Measurements from ENCODE around the gene SERPINB5. TPM values are rescaled to one million over a fixed set of nuclear protein-coding genes. Genes with fewer than 3 reads are reported as not detected.
A peak's percentile ranks its signal among the peaks of the same experiment; 100 is the strongest.

The SERPINB5 gene
- total RNA-seq (1 to 10 TPM; 1.7 to 8.1 TPM), polyA plus RNA-seq (ENCODE audit: insufficient read depth, low read depth, low replicate concordance) (15.6 TPM)
- long read RNA-seq, donor 1: 0 reads
- long read RNA-seq, donor 2: 0 reads

- H3K27ac ChIP-seq: no peak within 1 kb of the TSS
- no peaks in the 10 kb centered on the region for H3K4me1 ChIP-seq
- DNase-seq: no peak
- 56 to 89% methylated on average over 21 of the region's 21 CpGs for WGBS, 2 donors
- H3K36me3 ChIP-seq (ENCODE audit: low read depth, missing control alignments): no peaks in the 10 kb centered on the region
- TF ChIP-seq CTCF (IDR thresholded peaks at IDR 0.05) (no peak), POLR2A (IDR thresholded peaks at IDR 0.05) (no peak)
- intact Hi-C loops (cut with DNase I; ENCODE audit: low total_unique reads): no loop called here
- H3K4me3 ChIP-seq: peak within 1 kb of the TSS in 1 of 2 donors; percentile 18
- no peaks in the 10 kb centered on the region for H3K27me3 ChIP-seq
- H3K9me3 ChIP-seq: no peaks in the 10 kb centered on the region
Measured at GRCh38 chr18:63476668-63477067, at the start of gene SERPINB5. SERPINB5 (plus strand) TSS chr18:63476958; CDS start chr18:63484429, 7,471 bp downstream.

- no peaks in the 10 kb centered on the region for H3K27me3 ChIP-seq
- TF ChIP-seq CTCF (IDR thresholded peaks at IDR 0.05) (no peak), POLR2A (IDR thresholded peaks at IDR 0.05) (no peak)
- H3K9me3 ChIP-seq: no peaks in the 10 kb centered on the region
- H3K4me1 ChIP-seq: peaks cover 5% of the 10 kb centered on the region
- H3K27ac ChIP-seq: no peak overlapping the region
- no peak for DNase-seq
- intact Hi-C loops (cut with DNase I; ENCODE audit: low total_unique reads): loop anchor here (10.0 kb wide), 1 partner anchor 423 kb away; no protein-coding TSS in a partner anchor
- H3K36me3 ChIP-seq (ENCODE audit: low read depth, missing control alignments): no peaks in the 10 kb centered on the region
- WGBS, 2 donors: 82 to 86% methylated on average over 4 of the region's 4 CpGs
- no peak overlapping the region for H3K4me3 ChIP-seq
Measured at GRCh38 chr18:63427558-63427957, 49.2 kb upstream of the SERPINB5 start.

GRCh38 chr18:63430526-63430925 lies 46.2 kb upstream of the SERPINB5 start:
- intact Hi-C loops (cut with DNase I; ENCODE audit: low total_unique reads): no loop called here
- H3K4me3 ChIP-seq: no peak overlapping the region
- WGBS, 2 donors: 56 to 87% methylated on average over 2 of the region's 2 CpGs
- TF ChIP-seq POLR2A (IDR thresholded peaks at IDR 0.05) (no peak), CTCF (IDR thresholded peaks at IDR 0.05) (no peak)
- no peak for DNase-seq
- no peaks in the 10 kb centered on the region for H3K36me3 ChIP-seq (ENCODE audit: low read depth, missing control alignments)
- H3K4me1 ChIP-seq: no peaks in the 10 kb centered on the region
- H3K9me3 ChIP-seq: no peaks in the 10 kb centered on the region
- no peak overlapping the region for H3K27ac ChIP-seq
- no peaks in the 10 kb centered on the region for H3K27me3 ChIP-seq

GRCh38 chr18:63431180-63431579 lies 45.6 kb upstream of the SERPINB5 start:
- H3K36me3 ChIP-seq (ENCODE audit: low read depth, missing control alignments): no peaks in the 10 kb centered on the region
- no peaks in the 10 kb centered on the region for H3K27me3 ChIP-seq
- H3K9me3 ChIP-seq: no peaks in the 10 kb centered on the region
- intact Hi-C loops (cut with DNase I; ENCODE audit: low total_unique reads): no loop called here
- no peak for TF ChIP-seq POLR2A (IDR thresholded peaks at IDR 0.05)
- no peak for TF ChIP-seq CTCF (IDR thresholded peaks at IDR 0.05)
- no peak overlapping the region for H3K4me3 ChIP-seq
- no peak overlapping the region for H3K27ac ChIP-seq
- 83 to 84% methylated on average over 1 of the region's 1 CpG for WGBS, 2 donors
- H3K4me1 ChIP-seq: no peaks in the 10 kb centered on the region
- DNase-seq: no peak

- H3K27me3 ChIP-seq: no peaks in the 10 kb centered on the region
- H3K4me1 ChIP-seq: no peaks in the 10 kb centered on the region
- H3K27ac ChIP-seq: no peak overlapping the region
- intact Hi-C loops (cut with DNase I; ENCODE audit: low total_unique reads): no loop called here
- no peak overlapping the region for H3K4me3 ChIP-seq
- TF ChIP-seq POLR2A (IDR thresholded peaks at IDR 0.05) (no peak), CTCF (IDR thresholded peaks at IDR 0.05) (no peak)
- no peak for DNase-seq
- no peaks in the 10 kb centered on the region for H3K36me3 ChIP-seq (ENCODE audit: low read depth, missing control alignments)
- no peaks in the 10 kb centered on the region for H3K9me3 ChIP-seq
- 41 to 43% methylated on average over 4 of the region's 4 CpGs for WGBS, 2 donors
Measured at GRCh38 chr18:63433334-63433866, 43.4 kb upstream of the SERPINB5 start.

Measured in testis (tissue), 5 donors.